Subcutaneous adipose tissue (tissue), 4 donors: ENCODE data around the gene PANX1. TPM values are rescaled to one million over a fixed set of nuclear protein-coding genes. Genes with fewer than 3 reads are reported as not detected.

Experiments used
- total RNA-seq, 4 donors: library from RNA; depleted of rRNA; stranded (reverse); fragments of >200 nt; gene quantifications; one replicate each; pipeline ENCODE4 v1.1.0, GENCODE V29; 2016
- TF ChIP-seq, protein P1 (sequence below): fragments of 450-650 bp; IDR thresholded peaks from one replicate; pipeline ENCODE4 v1.5.1; 2016; ENCODE audit warnings: low read depth, mild to moderate bottlenecking, control low read depth, antibody characterized with exemption, moderate library complexity

The PANX1 gene, protein sequence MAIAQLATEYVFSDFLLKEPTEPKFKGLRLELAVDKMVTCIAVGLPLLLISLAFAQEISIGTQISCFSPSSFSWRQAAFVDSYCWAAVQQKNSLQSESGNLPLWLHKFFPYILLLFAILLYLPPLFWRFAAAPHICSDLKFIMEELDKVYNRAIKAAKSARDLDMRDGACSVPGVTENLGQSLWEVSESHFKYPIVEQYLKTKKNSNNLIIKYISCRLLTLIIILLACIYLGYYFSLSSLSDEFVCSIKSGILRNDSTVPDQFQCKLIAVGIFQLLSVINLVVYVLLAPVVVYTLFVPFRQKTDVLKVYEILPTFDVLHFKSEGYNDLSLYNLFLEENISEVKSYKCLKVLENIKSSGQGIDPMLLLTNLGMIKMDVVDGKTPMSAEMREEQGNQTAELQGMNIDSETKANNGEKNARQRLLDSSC
- 10 to 100 TPM in 3 of 4 donors, 1 to 10 TPM in 1; 8.9 to 20.3 (median 19.6) TPM for total RNA-seq

DNA sequence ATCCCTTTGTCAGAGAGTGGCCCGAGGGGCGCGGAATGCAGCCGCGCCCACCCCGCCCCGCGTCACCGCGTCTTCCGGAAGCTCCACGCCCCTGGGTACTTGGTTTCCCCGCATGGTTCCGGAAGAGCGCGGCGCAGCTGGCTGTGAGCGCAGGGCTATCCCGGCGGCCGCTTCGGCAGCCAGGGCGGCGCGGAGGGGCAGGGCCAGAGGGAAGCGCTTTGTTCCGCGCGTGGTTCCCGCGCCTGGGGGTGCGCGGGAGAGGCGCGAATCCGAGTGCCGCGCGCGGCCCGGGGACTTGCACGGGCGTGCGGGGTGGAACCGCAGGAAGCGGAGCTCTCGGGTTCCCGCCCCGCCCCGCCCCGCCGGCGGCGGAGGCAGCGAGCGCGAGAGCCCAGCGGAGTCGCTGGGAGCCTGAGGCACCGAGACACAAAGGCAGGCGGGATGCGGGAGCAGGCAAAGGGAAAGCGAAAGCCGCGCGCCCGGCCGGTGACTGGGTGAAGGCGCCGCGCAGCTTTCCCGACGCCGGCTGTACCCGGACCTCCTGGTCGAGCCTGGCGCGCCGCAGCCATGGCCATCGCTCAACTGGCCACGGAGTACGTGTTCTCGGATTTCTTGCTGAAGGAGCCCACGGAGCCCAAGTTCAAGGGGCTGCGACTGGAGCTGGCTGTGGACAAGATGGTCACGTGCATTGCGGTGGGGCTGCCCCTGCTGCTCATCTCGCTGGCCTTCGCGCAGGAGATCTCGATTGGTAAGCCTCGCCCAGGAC lies at the start of gene PANX1:
PANX1 (plus strand) TSS at position 96 of the 766 bp plus-strand sequence; CDS start at position 568, 472 bp downstream.
- TF ChIP-seq, protein P1, sequence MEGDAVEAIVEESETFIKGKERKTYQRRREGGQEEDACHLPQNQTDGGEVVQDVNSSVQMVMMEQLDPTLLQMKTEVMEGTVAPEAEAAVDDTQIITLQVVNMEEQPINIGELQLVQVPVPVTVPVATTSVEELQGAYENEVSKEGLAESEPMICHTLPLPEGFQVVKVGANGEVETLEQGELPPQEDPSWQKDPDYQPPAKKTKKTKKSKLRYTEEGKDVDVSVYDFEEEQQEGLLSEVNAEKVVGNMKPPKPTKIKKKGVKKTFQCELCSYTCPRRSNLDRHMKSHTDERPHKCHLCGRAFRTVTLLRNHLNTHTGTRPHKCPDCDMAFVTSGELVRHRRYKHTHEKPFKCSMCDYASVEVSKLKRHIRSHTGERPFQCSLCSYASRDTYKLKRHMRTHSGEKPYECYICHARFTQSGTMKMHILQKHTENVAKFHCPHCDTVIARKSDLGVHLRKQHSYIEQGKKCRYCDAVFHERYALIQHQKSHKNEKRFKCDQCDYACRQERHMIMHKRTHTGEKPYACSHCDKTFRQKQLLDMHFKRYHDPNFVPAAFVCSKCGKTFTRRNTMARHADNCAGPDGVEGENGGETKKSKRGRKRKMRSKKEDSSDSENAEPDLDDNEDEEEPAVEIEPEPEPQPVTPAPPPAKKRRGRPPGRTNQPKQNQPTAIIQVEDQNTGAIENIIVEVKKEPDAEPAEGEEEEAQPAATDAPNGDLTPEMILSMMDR: no peak

DNA sequence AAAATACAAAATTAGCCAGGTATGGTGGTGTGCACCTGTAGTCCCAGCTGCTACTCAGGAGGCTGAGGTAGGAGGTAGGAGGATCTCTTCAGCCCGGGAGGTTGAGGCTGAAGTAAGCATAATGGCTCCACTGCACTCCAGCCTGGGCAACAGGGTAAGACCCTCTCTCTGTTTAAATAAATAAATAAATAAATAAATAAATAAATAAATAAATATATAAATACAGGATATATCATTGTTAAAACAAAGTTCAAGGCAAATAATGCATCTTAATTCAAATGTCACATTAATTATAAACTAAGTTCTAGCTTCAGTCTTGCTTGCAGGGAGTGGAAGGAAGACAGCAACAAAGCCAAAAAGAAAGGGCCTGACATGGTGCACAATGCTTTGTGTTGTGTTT lies 44.5 kb upstream of the PANX1 start:
- TF ChIP-seq, protein P1: no peak

DNA sequence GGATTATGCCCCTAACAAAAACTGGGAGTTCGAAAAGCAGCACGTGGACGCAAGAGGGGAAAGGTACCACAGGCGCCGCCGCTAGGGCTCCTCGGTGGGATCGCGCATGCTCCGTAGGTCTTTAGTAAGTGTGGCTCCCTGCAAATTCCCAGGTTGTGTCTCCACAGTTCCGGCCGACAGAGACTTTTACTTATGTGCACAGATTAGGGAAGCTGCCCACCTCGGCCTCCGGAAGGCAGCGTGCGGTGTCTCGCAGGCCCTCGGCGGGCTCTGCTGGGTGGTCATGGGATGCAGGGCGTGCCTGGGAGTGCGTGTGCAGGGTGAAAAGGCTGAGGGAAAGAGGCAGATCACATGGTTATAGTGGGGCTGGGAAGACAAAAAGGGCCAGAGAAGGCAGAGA lies 39.7 kb upstream of the PANX1 start:
- TF ChIP-seq, protein P1: no peak

DNA sequence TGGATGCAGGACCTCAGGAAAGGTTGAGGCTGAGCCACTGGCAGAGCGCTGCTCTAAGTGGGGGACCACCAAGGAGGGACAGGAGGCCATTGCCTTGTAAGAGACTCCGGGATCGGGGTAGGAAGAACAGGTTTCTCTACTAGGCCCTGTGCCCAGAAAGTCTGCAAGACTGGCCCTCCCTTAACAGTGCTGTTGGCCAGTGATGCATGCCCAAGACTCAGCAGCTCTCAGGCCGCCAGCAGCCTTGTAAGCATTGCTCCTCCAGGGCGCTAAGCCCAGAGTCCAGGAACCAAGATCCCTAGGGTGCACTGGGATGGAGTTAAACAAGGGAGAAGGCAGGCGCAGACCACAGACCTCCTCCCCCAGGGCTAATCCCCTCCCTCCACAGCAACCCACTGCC lies 39.3 kb upstream of the PANX1 start:
- TF ChIP-seq, protein P1: no peak

DNA sequence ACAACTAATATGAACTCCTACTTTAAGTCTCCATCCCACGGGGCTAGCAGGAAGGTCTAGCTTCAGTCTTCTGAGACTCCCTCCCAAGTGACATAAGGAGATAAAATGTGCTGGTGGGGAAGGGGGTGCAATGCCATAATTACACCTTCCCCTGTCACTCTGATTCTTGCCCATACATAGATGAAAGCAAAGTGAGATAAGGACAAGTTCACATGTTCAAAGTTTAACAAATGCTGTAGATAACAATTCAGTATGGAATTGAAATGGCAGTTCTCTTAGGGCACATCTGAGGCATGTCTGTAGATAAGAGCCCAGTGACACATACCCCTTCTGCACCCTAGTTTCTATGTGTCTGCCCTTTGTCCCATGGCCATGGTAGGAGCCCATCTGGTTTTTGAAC lies 38.2 kb upstream of the PANX1 start:
- TF ChIP-seq, protein P1: no peak

DNA sequence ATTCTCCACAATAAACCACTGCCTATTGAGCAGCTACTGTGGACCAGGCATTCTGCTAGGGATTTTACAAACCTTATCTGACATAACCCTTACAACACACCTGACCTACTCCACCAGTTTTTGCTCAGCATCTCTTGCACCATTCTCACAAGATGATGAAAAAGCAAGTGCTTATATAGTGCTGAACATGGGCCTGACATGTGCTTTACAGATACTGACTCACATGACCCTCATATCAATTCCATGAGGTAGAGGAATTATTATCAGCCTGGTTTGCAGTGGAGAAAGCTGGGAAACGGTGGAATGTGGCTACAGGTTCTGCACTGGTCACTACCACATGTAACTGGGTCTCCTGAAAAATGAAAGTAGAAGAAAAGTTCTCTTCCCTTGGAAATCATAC lies 37.5 kb upstream of the PANX1 start:
- TF ChIP-seq, protein P1: no peak

DNA sequence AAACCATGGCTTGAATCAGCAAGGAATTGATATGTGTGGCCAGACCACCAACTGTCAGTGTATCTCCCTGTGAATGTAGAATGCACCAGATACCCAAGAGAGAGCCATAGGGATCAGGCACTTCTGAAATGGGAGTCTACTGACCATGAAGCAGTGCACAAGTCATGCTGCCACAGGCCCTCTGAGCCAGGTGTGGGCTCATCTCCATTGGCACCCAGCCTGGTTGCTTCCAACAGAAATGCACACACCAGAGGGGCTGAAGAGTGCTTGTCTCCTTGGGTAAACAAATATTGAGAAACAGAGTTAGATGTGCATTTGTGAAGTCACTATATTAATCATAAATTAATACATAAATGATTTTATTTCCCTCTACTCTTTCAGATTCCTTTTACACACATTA lies 28.4 kb upstream of the PANX1 start:
- TF ChIP-seq, protein P1: no peak
